GM12892 (cell line): ENCODE results near the gene ERBB4.

Experiments used
- POLR2A ChIP-seq: IDR thresholded peaks from 2 replicates; pipeline ENCODE4 v1.6.1; 2011; ENCODE audit warnings: low read depth, low read length, control low read depth
- TAF1 ChIP-seq: IDR thresholded peaks from 2 replicates; pipeline ENCODE4 v1.6.1; 2011; ENCODE audit warnings: low read depth, mild to moderate bottlenecking, control low read depth, low read length, borderline replicate concordance

GRCh38 chr2:211996857-211997256, 541.7 kb downstream of the ERBB4 start:
- TF ChIP-seq TAF1 (no peak), POLR2A (no peak)
